CD14-positive monocyte (primary cell): ENCODE measurements around the gene HLA-DQB2. TPM values are rescaled to one million over a fixed set of nuclear protein-coding genes. Genes with fewer than 3 reads are reported as not detected.
"Not testable (repeated sequence)": the region's sequence is repeated elsewhere in the genome, so short reads cannot be mapped to it uniquely, and the experiment has no call there.

Experiments used
- DNase-seq, 3 donors: peaks; one replicate each; pipeline ENCODE4 v3.0.0-alpha.2; 2011 to 2022
- H2AFZ ChIP-seq: 2 replicates; pipeline ENCODE4 v1.6.0; 2012; ENCODE audit warnings: mild to moderate bottlenecking, low read depth, low read length, inconsistent platforms; ENCODE audit not compliant: insufficient read depth, poor library complexity, severe bottlenecking
- H3K27ac ChIP-seq, 2 donors: 1 replicate in 1 of 2; 2 replicates in 1 of 2; pipeline ENCODE4 v1.5.1; 2012 to 2013; ENCODE audit warnings: low read length in 2 of 2, control low read depth in 1 of 2, inconsistent platforms in 1 of 2, low read depth in 1 of 2, mild to moderate bottlenecking in 1 of 2
- H3K27me3 ChIP-seq, 2 donors: one replicate each; pipeline versions ENCODE4 v1.6.0 to v1.6.1; 2011 to 2013; ENCODE audit warnings: low read length in 2 of 2; ENCODE audit not compliant: control insufficient read depth in 2 of 2, insufficient read depth in 2 of 2
- H3K36me3 ChIP-seq, 2 donors: replicated peaks in 1 of 2; 1 replicate in 1 of 2; 2 replicates in 1 of 2; pipeline versions ENCODE4 v1.5.1 to v1.6.1; 2012 to 2013; ENCODE audit warnings: low read length in 2 of 2, control low read depth in 1 of 2, inconsistent platforms in 1 of 2, mild to moderate bottlenecking in 1 of 2; ENCODE audit not compliant: insufficient read depth in 2 of 2, control insufficient read depth in 1 of 2
- H3K4me1 ChIP-seq, 2 donors: 1 replicate in 1 of 2; 2 replicates in 1 of 2; pipeline versions ENCODE4 v1.5.1 to v1.6.1; 2012 to 2013; ENCODE audit warnings: low read length in 2 of 2, control low read depth in 1 of 2, inconsistent platforms in 1 of 2, mild to moderate bottlenecking in 1 of 2, moderate library complexity in 1 of 2; ENCODE audit not compliant: insufficient read depth in 2 of 2, control insufficient read depth in 1 of 2
- H3K4me2 ChIP-seq: replicated peaks from 2 replicates; pipeline ENCODE3; 2012; ENCODE audit warnings: low read length, moderate library complexity, mild to moderate bottlenecking; ENCODE audit not compliant: poor library complexity, severe bottlenecking; ENCODE audit errors: extremely low read depth
- H3K4me3 ChIP-seq, 3 experiments: fragments of 200-600 bp in 1 of 3; sonication (generic) in 1 of 3; replicated peaks in 1 of 3; 1 replicate in 2 of 3; 2 replicates in 1 of 3; pipeline ENCODE4 v1.5.1; 2011 to 2013; ENCODE audit warnings: low read length in 3 of 3, mild to moderate bottlenecking in 3 of 3, control low read depth in 2 of 3, low read depth in 2 of 3, inconsistent platforms in 1 of 3, moderate library complexity in 1 of 3
- H3K79me2 ChIP-seq: 2 replicates; pipeline ENCODE4 v1.6.0; 2012; ENCODE audit warnings: mild to moderate bottlenecking, control low read depth, inconsistent platforms, low read length, moderate library complexity; ENCODE audit not compliant: insufficient read depth
- H3K9ac ChIP-seq: 2 replicates; pipeline ENCODE4 v1.6.0; 2017; ENCODE audit warnings: low read length, mild to moderate bottlenecking; ENCODE audit not compliant: insufficient read depth, poor library complexity, severe bottlenecking
- H3K9me3 ChIP-seq, 2 donors: replicated peaks in 1 of 2; 1 replicate in 1 of 2; 2 replicates in 1 of 2; pipeline versions ENCODE4 v1.5.1 to v1.6.1; 2012 to 2013; ENCODE audit warnings: low read length in 2 of 2, control low read depth in 1 of 2; ENCODE audit not compliant: control insufficient read depth in 1 of 2, insufficient read depth in 1 of 2
- H4K20me1 ChIP-seq: 2 replicates; pipeline ENCODE4 v1.6.0; 2012; ENCODE audit warnings: mild to moderate bottlenecking, low read length, control low read depth, moderate library complexity; ENCODE audit not compliant: insufficient read depth
- H3K27ac Mint-ChIP-seq, 7 donors: one replicate each; pipeline ENCODE4 v1.8.0; 2020; ENCODE audit warnings: mild to moderate bottlenecking in 7 of 7, mixed read lengths in 7 of 7, moderate library complexity in 6 of 7, inconsistent platforms in 2 of 7
- H3K27me3 Mint-ChIP-seq, 3 donors: one replicate each; pipeline ENCODE4 v1.8.0; 2021 to 2022; ENCODE audit warnings: low read depth in 3 of 3, mild to moderate bottlenecking in 3 of 3, mixed read lengths in 3 of 3, moderate library complexity in 3 of 3, inconsistent platforms in 1 of 3
- H3K36me3 Mint-ChIP-seq, 2 donors: one replicate each; pipeline ENCODE4 v1.8.0; 2020; ENCODE audit warnings: mixed read lengths in 2 of 2, inconsistent platforms in 1 of 2, mild to moderate bottlenecking in 1 of 2
- H3K4me1 Mint-ChIP-seq: one replicate; pipeline ENCODE4 v1.8.0; 2020; ENCODE audit warnings: mild to moderate bottlenecking, mixed read lengths
- H3K4me3 Mint-ChIP-seq, 2 donors: one replicate each; pipeline ENCODE4 v1.8.0; 2020; ENCODE audit warnings: mild to moderate bottlenecking in 2 of 2, mixed read lengths in 2 of 2, moderate library complexity in 1 of 2
- H3K9me3 Mint-ChIP-seq, 7 donors: one replicate each; pipeline ENCODE4 v1.8.0; 2020 to 2022; ENCODE audit warnings: mixed read lengths in 7 of 7, mild to moderate bottlenecking in 6 of 7, moderate library complexity in 6 of 7, inconsistent platforms in 2 of 7
- WGBS: methylation state at CpG from one replicate; pipeline ENCODE4 v1.1.5; 2013; ENCODE audit warnings: missing lambda C conversion rate; ENCODE audit not compliant: insufficient coverage; 5-methylcytosine and 5-hydroxymethylcytosine counted together
- intact Hi-C, 2 donors: fragments of 100-400 bp; cut with micrococcal nuclease; formaldehyde crosslinking; loops; one replicate each; pipeline versions ENCODE4 v1.15.0 to v1.15.1; 2023
- polyA plus RNA-seq, 3 donors: library from polyadenylated mRNA; depleted of rRNA in 1 of 3; unstranded in 2 of 3; stranded (reverse) in 1 of 3; fragments of 300-500 nt in 2 of 3; fragments of >200 nt in 1 of 3; fragmentation: Illumina TruSeq in 2 of 3; gene quantifications; 1 replicate in 2 of 3; 2 replicates in 1 of 3; pipeline ENCODE4 v1.2.3, GENCODE V29; 2012 to 2021
- TF ChIP-seq, protein P1 (sequence below): fragments of 200-600 bp; IDR thresholded peaks from one replicate; pipeline ENCODE4 v1.8.0; 2022; ENCODE audit warnings: antibody characterized with exemption, mild to moderate bottlenecking

The HLA-DQB2 gene
- polyA plus RNA-seq, 3 donors: 4.4 to 37.5 TPM; not detected in 1

DNA sequence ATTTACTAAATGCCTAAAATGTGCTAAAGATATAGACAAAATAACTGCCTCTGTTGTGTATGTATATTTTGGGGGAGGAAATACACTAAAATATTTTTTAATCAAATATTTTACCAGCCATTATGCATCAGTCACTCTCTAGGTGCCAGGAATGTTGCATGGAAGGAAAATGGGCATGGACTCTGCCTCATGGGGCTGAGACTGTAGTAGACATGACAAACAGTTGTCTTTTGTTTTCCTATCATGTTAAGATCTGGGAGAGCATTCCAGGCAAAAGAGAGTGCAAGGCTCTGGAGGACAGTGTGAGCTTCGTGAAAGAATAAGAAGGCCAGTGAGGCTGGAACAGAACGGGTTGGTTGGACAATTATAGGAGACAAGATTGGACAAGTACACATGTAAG, 27.0 kb upstream of the HLA-DQB2 start:
- no peak for DNase-seq
- WGBS: 80% methylated on average over 1 of the region's 2 CpGs
- intact Hi-C loops: loop anchor here in 1 of 2 donors (10.0 kb wide), 2 partner anchors 86 to 546 kb away; no protein-coding TSS in a partner anchor

DNA sequence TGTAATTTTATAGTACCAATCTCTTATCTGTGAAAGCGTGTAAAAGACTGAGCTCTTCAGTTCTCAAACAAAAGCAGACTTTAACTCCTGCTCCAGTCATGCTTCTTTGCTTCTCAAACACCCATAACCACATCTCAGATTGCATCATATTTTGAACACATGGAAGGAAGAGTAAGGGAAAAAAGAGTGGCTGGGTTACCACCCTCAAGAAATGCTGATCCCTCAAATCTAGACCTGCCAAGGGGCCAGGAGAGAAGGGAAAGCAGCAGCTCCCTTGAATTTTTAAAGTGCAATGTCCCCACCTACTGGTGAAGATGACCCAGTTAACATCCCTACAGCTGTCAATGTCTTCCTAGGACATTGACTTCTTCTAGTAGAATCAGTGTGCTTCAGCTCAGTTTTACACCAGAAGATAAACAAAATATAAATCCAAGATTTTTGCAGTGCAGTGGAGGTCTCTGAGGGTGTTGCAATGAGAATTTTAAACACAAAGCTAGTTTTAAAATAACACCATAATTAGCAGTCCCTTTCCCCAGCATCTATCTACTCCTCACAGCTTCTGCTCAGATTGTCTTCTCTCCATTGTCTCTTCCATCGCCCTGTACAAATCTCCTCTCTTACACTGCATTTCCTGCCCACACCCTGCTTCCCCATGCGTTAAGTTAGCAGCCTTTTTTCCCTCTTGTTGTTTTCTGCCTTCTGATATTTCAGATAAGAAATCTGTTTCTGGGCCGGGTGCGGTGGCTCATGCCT, 22.6 kb upstream of the HLA-DQB2 start:
- no peak overlapping the region for H3K4me3 ChIP-seq
- no peaks in the 10 kb centered on the region for H3K36me3 ChIP-seq
- intact Hi-C loops: loop anchor here (2.0 to 5.0 kb wide), 2 partner anchors 74 to 371 kb away; no protein-coding TSS in a partner anchor
- no peaks in the 10 kb centered on the region for H4K20me1 ChIP-seq
- H3K36me3 Mint-ChIP-seq: no peaks in the 10 kb centered on the region
- no peaks in the 10 kb centered on the region for H3K79me2 ChIP-seq
- H3K27me3 ChIP-seq: no peaks in the 10 kb centered on the region
- TF ChIP-seq, protein P1, sequence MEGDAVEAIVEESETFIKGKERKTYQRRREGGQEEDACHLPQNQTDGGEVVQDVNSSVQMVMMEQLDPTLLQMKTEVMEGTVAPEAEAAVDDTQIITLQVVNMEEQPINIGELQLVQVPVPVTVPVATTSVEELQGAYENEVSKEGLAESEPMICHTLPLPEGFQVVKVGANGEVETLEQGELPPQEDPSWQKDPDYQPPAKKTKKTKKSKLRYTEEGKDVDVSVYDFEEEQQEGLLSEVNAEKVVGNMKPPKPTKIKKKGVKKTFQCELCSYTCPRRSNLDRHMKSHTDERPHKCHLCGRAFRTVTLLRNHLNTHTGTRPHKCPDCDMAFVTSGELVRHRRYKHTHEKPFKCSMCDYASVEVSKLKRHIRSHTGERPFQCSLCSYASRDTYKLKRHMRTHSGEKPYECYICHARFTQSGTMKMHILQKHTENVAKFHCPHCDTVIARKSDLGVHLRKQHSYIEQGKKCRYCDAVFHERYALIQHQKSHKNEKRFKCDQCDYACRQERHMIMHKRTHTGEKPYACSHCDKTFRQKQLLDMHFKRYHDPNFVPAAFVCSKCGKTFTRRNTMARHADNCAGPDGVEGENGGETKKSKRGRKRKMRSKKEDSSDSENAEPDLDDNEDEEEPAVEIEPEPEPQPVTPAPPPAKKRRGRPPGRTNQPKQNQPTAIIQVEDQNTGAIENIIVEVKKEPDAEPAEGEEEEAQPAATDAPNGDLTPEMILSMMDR: peak; percentile 85
- H3K4me1 Mint-ChIP-seq: peaks cover 8% of the 10 kb centered on the region
- peak overlapping the region; percentile 37 for H2AFZ ChIP-seq
- peaks cover 6 to 12% (median 9%) of the 10 kb centered on the region in 3 donors for H3K27me3 Mint-ChIP-seq
- no peak overlapping the region for H3K27ac ChIP-seq
- WGBS: 25% methylated on average over 4 of the region's 5 CpGs
- no peak overlapping the region for H3K4me2 ChIP-seq
- peak overlapping the region in 2 of 7 donors; percentile 21 to 82 for H3K27ac Mint-ChIP-seq
- peaks cover 0 to 8% (median 2%) of the 10 kb centered on the region in 7 donors for H3K9me3 Mint-ChIP-seq
- H3K4me3 Mint-ChIP-seq: peak overlapping the region in 1 of 2 donors; percentile 52
- peak; percentile 61 to 69 (median 62) for DNase-seq
- H3K9ac ChIP-seq: no peak overlapping the region
- peaks cover 8 to 12% of the 10 kb centered on the region in 2 donors for H3K4me1 ChIP-seq
- H3K9me3 ChIP-seq: no peaks in the 10 kb centered on the region

More for the DNA sequence above, 27.0 kb upstream of the HLA-DQB2 start:
- Histone ChIP-seq H3K79me2 (no peaks in the 10 kb centered on the region), H3K27ac (no peak overlapping the region), H3K27me3 (no peaks in the 10 kb centered on the region), H3K9ac (no peak overlapping the region), H3K36me3 (no peaks in the 10 kb centered on the region), H3K4me3 (no peak overlapping the region), H4K20me1 (no peaks in the 10 kb centered on the region), H3K4me1 (peaks cover 32 to 36% of the 10 kb centered on the region in 2 donors), H3K9me3 (no peaks in the 10 kb centered on the region), H2AFZ (no peak overlapping the region), H3K4me2 (no peak overlapping the region)
- Mint-ChIP-seq H3K9me3 (peaks cover 0 to 2% (median 0%) of the 10 kb centered on the region in 7 donors), H3K4me3 (no peak overlapping the region), H3K4me1 (peaks cover 31% of the 10 kb centered on the region), H3K27me3 (peaks cover 6 to 12% (median 9%) of the 10 kb centered on the region in 3 donors), H3K36me3 (no peaks in the 10 kb centered on the region), H3K27ac (no peak overlapping the region)
- TF ChIP-seq, protein P1: no peak

DNA sequence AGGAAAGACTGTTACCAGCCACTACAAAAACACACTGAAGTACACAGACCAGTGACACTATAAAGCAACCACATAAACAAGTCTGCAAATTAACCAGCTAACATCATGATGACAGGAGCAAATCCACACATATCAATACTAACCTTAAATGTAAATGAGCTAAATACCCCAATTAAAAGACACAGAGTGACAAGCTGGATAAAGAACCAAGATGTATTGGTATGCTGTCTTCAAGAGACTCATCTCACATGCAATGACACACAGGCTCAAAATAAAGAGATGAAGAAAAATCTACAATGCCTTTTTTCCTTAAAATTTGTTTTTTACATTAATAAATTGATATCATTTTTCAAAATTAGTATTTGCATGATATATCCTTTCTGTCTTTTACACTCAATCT, 19.6 kb upstream of the HLA-DQB2 start:
- H3K4me2 ChIP-seq, H3K4me3 Mint-ChIP-seq, H3K79me2 ChIP-seq, H3K36me3 ChIP-seq, H3K4me3 ChIP-seq, H2AFZ ChIP-seq, H4K20me1 ChIP-seq, H3K27me3 ChIP-seq, intact Hi-C loops, H3K9ac ChIP-seq, H3K36me3 Mint-ChIP-seq, DNase-seq, H3K9me3 Mint-ChIP-seq, H3K27me3 Mint-ChIP-seq, H3K27ac ChIP-seq, H3K9me3 ChIP-seq: not testable (repeated sequence)
- peaks cover 8 to 12% of the 10 kb centered on the region in 2 donors for H3K4me1 ChIP-seq
- peak overlapping the region in 1 of 7 donors; percentile 5 for H3K27ac Mint-ChIP-seq
- peaks cover 13% of the 10 kb centered on the region for H3K4me1 Mint-ChIP-seq
